K562 (cell line): Measurements from ENCODE around the gene PUS3. TPM values are rescaled to one million over a fixed set of nuclear protein-coding genes. Genes with fewer than 3 reads are reported as not detected.

Experiments
- ATAC-seq: fragments of 200-7000 bp; cut with Tn5 transposase; 3 replicates; pipeline ENCODE4 v1.9.1; 2020; ENCODE audit warnings: moderate library complexity
- BruUV-seq: library from RNA; stranded (reverse); fragments of 400-500 nt; replicated peaks from 2 replicates; lab custom pipeline; 2021; lab: Mats Ljungman, UMichigan
- CTCF ChIA-PET: fragments of 300-600 bp; formaldehyde crosslinking; extraction: SDS; loops from one replicate; lab custom pipeline; 2021; ENCODE audit warnings: low intra/inter-chr PET ratio; lab: Yijun Ruan, JAX
- POLR2A ChIA-PET: fragments of 300-600, 350-650 bp; sonication (Branson Sonifier 250); formaldehyde crosslinking; extraction: SDS; loops from one replicate; lab custom pipeline; 2021; ENCODE audit warnings: antibody characterized with exemption, inconsistent platforms; lab: Yijun Ruan, JAX
- DNase-seq, 4 experiments: peaks; one replicate each; pipeline versions ENCODE4 v3.0.0 to v3.0.0-alpha.2; 2011 to 2018; ENCODE audit warnings: low spot score in 3 of 4, mixed read lengths in 3 of 4; ENCODE audit errors: extremely low read depth in 1 of 4
- FAIRE-seq: peaks from 2 replicates; lab custom pipeline; 2011; peaks lifted over from hg19 to GRCh38; lab: Jason Lieb, UNC
- H2AFZ ChIP-seq: 2 replicates; pipeline ENCODE4 v1.6.0; 2011; ENCODE audit warnings: low read depth, low read length, control low read depth, inconsistent platforms
- H3K27ac ChIP-seq: fragments of 200-600 bp; 3 replicates; pipeline ENCODE4 v1.8.0; 2011; ENCODE audit warnings: low read depth, mild to moderate bottlenecking, control low read depth, inconsistent platforms, low read length, moderate library complexity, mixed read lengths; ENCODE audit errors: extremely low read depth
- H3K27me3 ChIP-seq, 2 experiments: fragments of 300-600 bp in 1 of 2; 2 replicates in 1 of 2; 3 replicates in 1 of 2; pipeline versions ENCODE4 v1.6.0 to v1.8.0; 2011; ENCODE audit warnings: inconsistent platforms in 2 of 2, low read length in 2 of 2, mild to moderate bottlenecking in 1 of 2, mixed read lengths in 1 of 2, moderate library complexity in 1 of 2; ENCODE audit not compliant: control insufficient read depth in 2 of 2, insufficient read depth in 2 of 2
- H3K36me3 ChIP-seq: fragments of 300-600 bp; 3 replicates; pipeline ENCODE4 v1.8.0; 2011; ENCODE audit warnings: mild to moderate bottlenecking, low read length, inconsistent platforms; ENCODE audit not compliant: control insufficient read depth, insufficient read depth
- H3K4me1 ChIP-seq, 2 experiments: fragments of 200-600 bp in 1 of 2; replicated peaks in 1 of 2; 2 replicates in 1 of 2; 3 replicates in 1 of 2; pipeline versions ENCODE4 v1.5.1 to v1.8.0; 2011; ENCODE audit warnings: inconsistent platforms in 2 of 2, low read length in 2 of 2, mild to moderate bottlenecking in 1 of 2, mixed read lengths in 1 of 2, moderate library complexity in 1 of 2; ENCODE audit not compliant: control insufficient read depth in 2 of 2, insufficient read depth in 2 of 2
- H3K4me2 ChIP-seq: 2 replicates; pipeline ENCODE4 v1.6.1; 2011; ENCODE audit warnings: low read length, control low read depth, inconsistent platforms, mixed read lengths; ENCODE audit not compliant: insufficient read depth
- H3K4me3 ChIP-seq: fragments of 200-600 bp; sonication (generic), shearing (Covaris generic); 2 replicates; pipeline ENCODE4 v1.5.1; 2016; ENCODE audit warnings: control low read depth, inconsistent platforms
- H3K79me2 ChIP-seq: fragments of 200-600 bp; 3 replicates; pipeline ENCODE4 v1.8.0; 2011; ENCODE audit warnings: low read length, inconsistent platforms; ENCODE audit not compliant: control insufficient read depth, insufficient read depth
- H3K9ac ChIP-seq, 2 experiments: 2 replicates each; pipeline versions ENCODE4 v1.6.0 to v1.6.1; 2011; ENCODE audit warnings: low read depth in 2 of 2, low read length in 2 of 2, control low read depth in 1 of 2, inconsistent platforms in 1 of 2, mild to moderate bottlenecking in 1 of 2, mixed read lengths in 1 of 2; ENCODE audit not compliant: insufficient read depth in 1 of 2
- H3K9me1 ChIP-seq: one replicate; pipeline ENCODE4 v1.6.0; 2011; ENCODE audit warnings: inconsistent platforms, mild to moderate bottlenecking, low read length, moderate library complexity; ENCODE audit not compliant: control insufficient read depth, insufficient read depth
- H3K9me3 ChIP-seq: replicated peaks from 2 replicates; pipeline ENCODE4 v1.5.1; 2011; ENCODE audit warnings: low read depth, low read length, inconsistent platforms; ENCODE audit not compliant: control insufficient read depth, insufficient read depth
- H4K20me1 ChIP-seq: replicated peaks from 2 replicates; pipeline ENCODE4 v1.6.1; 2011; ENCODE audit warnings: low read length, inconsistent platforms, mixed read lengths; ENCODE audit not compliant: control insufficient read depth, insufficient read depth
- ASH1L ChIP-seq: fragments of 450-650 bp; IDR thresholded peaks from 2 replicates; pipeline ENCODE4 v1.6.1; 2018; ENCODE audit warnings: borderline replicate concordance, mild to moderate bottlenecking, low read depth; ENCODE audit not compliant: partially characterized antibody
- DLX4 ChIP-seq: fragments of 250-450 bp; sonication (Bioruptor Pico); IDR thresholded peaks from 2 replicates; pipeline ENCODE4 v1.6.1; 2021; ENCODE audit warnings: mild to moderate bottlenecking
- DMBX1 ChIP-seq: fragments of 250-450 bp; sonication (Bioruptor Pico); IDR thresholded peaks from 2 replicates; pipeline ENCODE4 v1.8.0; 2022; ENCODE audit warnings: inconsistent platforms, mild to moderate bottlenecking, moderate library complexity, borderline replicate concordance
- ETS2 ChIP-seq: IDR thresholded peaks from 2 replicates; pipeline ENCODE4 v1.6.1; 2016; ENCODE audit warnings: borderline replicate concordance, missing genetic modification characterization, mild to moderate bottlenecking, moderate library complexity, missing compliant biosample characterization; ENCODE audit not compliant: poor library complexity, severe bottlenecking
- HMGXB4 ChIP-seq: sonication (generic); formaldehyde crosslinking; IDR thresholded peaks from 2 replicates; pipeline ENCODE4 v1.8.1; 2023; ENCODE audit warnings: mild to moderate bottlenecking, missing genetic modification reagents
- JUND ChIP-seq, 2 experiments: IDR thresholded peaks; 2 replicates in 1 of 2; 3 replicates in 1 of 2; pipeline ENCODE4 v1.6.1; 2011; ENCODE audit warnings: borderline replicate concordance in 2 of 2, low read depth in 2 of 2, low read length in 2 of 2, improper control_type of control experiment in 1 of 2, missing biosample characterization in 1 of 2, missing genetic modification characterization in 1 of 2, missing genetic modification reagents in 1 of 2
- PPARD ChIP-seq: fragments of 250-450 bp; sonication (Bioruptor Pico); IDR thresholded peaks from 2 replicates; pipeline ENCODE4 v1.8.0; 2022; ENCODE audit warnings: inconsistent platforms, mild to moderate bottlenecking, moderate library complexity
- PTTG1 ChIP-seq: fragments of 450-650 bp; IDR thresholded peaks from 2 replicates; pipeline ENCODE4 v1.6.1; 2016; ENCODE audit warnings: low read depth, mild to moderate bottlenecking, missing genetic modification characterization, missing compliant biosample characterization
- TAF15 ChIP-seq: fragments of 200-400 bp; formaldehyde crosslinking; IDR thresholded peaks from 2 replicates; pipeline ENCODE4 v1.6.1; 2017; ENCODE audit warnings: mild to moderate bottlenecking, low read depth, low read length, moderate library complexity
- TBL1XR1 ChIP-seq, 2 experiments: IDR thresholded peaks; 2 replicates each; pipeline ENCODE4 v1.6.1; 2012; ENCODE audit warnings: improper control_type of control experiment in 2 of 2, low read length in 2 of 2, mild to moderate bottlenecking in 1 of 2
- TBP ChIP-seq: optimal IDR thresholded peaks from 2 replicates; pipeline ENCODE3; 2011; ENCODE audit warnings: low read depth, low read length, improper control_type of control experiment
- ZNF12 ChIP-seq: sonication (generic); formaldehyde crosslinking; IDR thresholded peaks from 2 replicates; pipeline ENCODE4 v1.4.0; 2020; ENCODE audit warnings: mild to moderate bottlenecking, missing genetic modification reagents
- ZNF165 ChIP-seq: fragments of 250-450 bp; sonication (Bioruptor Pico); IDR thresholded peaks from 2 replicates; pipeline ENCODE4 v1.4.0; 2020; ENCODE audit warnings: borderline replicate concordance
- ZNF511 ChIP-seq: sonication (generic); formaldehyde crosslinking; IDR thresholded peaks from 2 replicates; pipeline ENCODE4 v1.8.0; 2022; ENCODE audit warnings: mild to moderate bottlenecking, missing genetic modification reagents
- WGBS: fragments of 100-300 bp; shearing (Covaris generic); methylation state at CpG from one replicate; pipeline ENCODE4 v1.1.6; 2016; ENCODE audit warnings: low coverage, mixed read lengths; ENCODE audit not compliant: insufficient coverage; ENCODE audit errors: missing lambda C conversion rate; 5-methylcytosine and 5-hydroxymethylcytosine counted together
- in situ Hi-C: fragments of 300-500 bp; cut with MboI; formaldehyde crosslinking; loops from 4 replicates; pipeline ENCODE4 v1.15.0; 2018; ENCODE audit warnings: inconsistent platforms, mixed read lengths
- intact Hi-C: fragments of 100-400 bp; cut with micrococcal nuclease; formaldehyde crosslinking; loops from 2 replicates; pipeline ENCODE4 v1.14.2; 2022
- polyA plus RNA-seq, 8 experiments: library from polyadenylated mRNA; depleted of rRNA in 4 of 8; stranded (reverse) in 5 of 8; unstranded in 3 of 8; fragments of >200 nt; fragmentation: Nextera tagmentation in 2 of 8; fragmentation: Illumina TruSeq in 1 of 8; extraction: Ambion mirVana in 2 of 8; extraction: Trizol in 1 of 8; gene quantifications; 2 replicates each; pipeline versions ENCODE4 v1.2.1 to v1.2.3, GENCODE V29; 2011 to 2014; ENCODE audit warnings: inconsistent platforms in 1 of 8, missing spikeins in 1 of 8
- total RNA-seq, 7 experiments: library from RNA; depleted of rRNA in 6 of 7; stranded (reverse); fragments of >200 nt in 6 of 7; fragmentation: Illumina TruSeq in 2 of 7; extraction: Trizol in 2 of 7; gene quantifications; 2 replicates each; pipeline versions ENCODE4 v1.2.1 to v1.2.3, GENCODE V29; 2011 to 2021; ENCODE audit warnings: low replicate concordance in 1 of 7

Gene PUS3
- total and polyA plus RNA-seq, 9 of the 15 experiments (the other 6 are each of a cell fraction or from before 2014, with no cell fraction given): 16.5 to 49.2 (median 35.9) TPM

- Histone ChIP-seq H4K20me1 (peaks cover 5% of the 10 kb centered on the region), H3K79me2 (no peaks in the 10 kb centered on the region), H2AFZ (no peak within 1 kb of the TSS), H3K36me3 (no peaks in the 10 kb centered on the region), H3K4me2 (no peak within 1 kb of the TSS; the same call in 1 of the 2 replicates), H3K9me1 (no peaks in the 10 kb centered on the region), H3K9me3 (no peaks in the 10 kb centered on the region), H3K27ac (no peak within 1 kb of the TSS), H3K9ac (0 out of 4 replicates have a peak within 1 kb of the TSS, but pooled peaks of 1 of the 2 experiments have one; percentile 12), H3K4me1 (peaks cover 2 to 20% of the 10 kb centered on the region in 2 experiments; a peak in 3 of 5 replicates), H3K27me3 (peaks cover 41 to 83% of the 10 kb centered on the region in 2 experiments), H3K4me3 (no peak within 1 kb of the TSS)
- ATAC-seq (no peak), FAIRE-seq (no peak), DNase-seq (no peak)
- ChIA-PET POLR2A (interaction anchor here (0.7 to 1.2 kb wide), 2 partner anchors 14 to 21 kb away, joined by 4 read pairs; no protein-coding TSS in a partner anchor), CTCF (no interaction called here)
- TF ChIP-seq TBP (no peak), ZNF12 (CRISPR knock-in tag) (no peak), ASH1L (no peak), ETS2 (tag) (no peak), DMBX1 (CRISPR knock-in tag) (no peak), DLX4 (no peak), HMGXB4 (CRISPR knock-in tag) (no peak), TBL1XR1 (IDR thresholded peaks at IDR 0.05; ENCODE audit: low read length in 2 of 2) (no peak), PTTG1 (tag) (no peak), PPARD (no peak), TAF15 (no peak), ZNF165 (CRISPR knock-in tag) (no peak), JUND (IDR thresholded peaks at IDR 0.05; ENCODE audit: borderline replicate concordance, low read depth, low read length) (no peak), JUND (tag; IDR thresholded peaks at IDR 0.05; ENCODE audit: borderline replicate concordance, low read depth, low read length) (no peak), ZNF511 (CRISPR knock-in tag) (no peak)
- intact Hi-C loops: no loop called here
- 3% methylated on average over 8 of the region's 8 CpGs for WGBS
- in situ Hi-C loops: no loop called here
- BruUV-seq: no TSS peak
Observed at GRCh38 chr11:125945797-125946520, 43.0 kb upstream of the PUS3 start, which contains the start of gene VSIG10L2. VSIG10L2 (plus strand) TSS chr11:125946044; CDS start chr11:125946056, 12 bp downstream.
